HG03571 (cell line): ENCODE data around the gene SPDYC.
A peak's percentile ranks its signal among the peaks of the same experiment; 100 is the strongest.
"Not testable (repeated sequence)": the region's sequence is repeated elsewhere in the genome, so short reads cannot be mapped to it uniquely, and the experiment has no call there.

Experiments
- ATAC-seq: cut with Tn5 transposase; IDR thresholded peaks from one replicate; pipeline ENCODE4 v1.9.1; 2021; ENCODE audit not compliant: unreplicated experiment

Gene SPDYC

DNA sequence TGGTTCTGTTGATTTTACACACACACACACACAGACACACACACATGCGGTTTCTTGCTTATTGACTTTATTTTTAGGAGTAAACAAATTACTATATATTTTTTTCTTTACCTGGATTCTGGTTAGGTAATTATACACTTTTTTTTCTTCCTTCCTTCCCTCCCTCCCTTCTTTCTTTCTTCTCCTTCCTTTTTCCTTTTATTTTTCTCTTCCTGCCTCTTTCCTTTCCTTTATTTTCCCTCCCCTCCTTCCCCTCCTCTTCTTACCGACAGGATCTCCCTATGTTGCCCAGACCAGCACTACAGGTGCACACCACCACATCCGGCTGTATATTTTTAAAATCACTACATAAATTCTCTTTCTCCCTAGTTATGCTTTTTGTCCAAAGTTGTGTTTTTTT is 3.1 kb upstream of the SPDYC start:
- ATAC-seq, result no peak

DNA sequence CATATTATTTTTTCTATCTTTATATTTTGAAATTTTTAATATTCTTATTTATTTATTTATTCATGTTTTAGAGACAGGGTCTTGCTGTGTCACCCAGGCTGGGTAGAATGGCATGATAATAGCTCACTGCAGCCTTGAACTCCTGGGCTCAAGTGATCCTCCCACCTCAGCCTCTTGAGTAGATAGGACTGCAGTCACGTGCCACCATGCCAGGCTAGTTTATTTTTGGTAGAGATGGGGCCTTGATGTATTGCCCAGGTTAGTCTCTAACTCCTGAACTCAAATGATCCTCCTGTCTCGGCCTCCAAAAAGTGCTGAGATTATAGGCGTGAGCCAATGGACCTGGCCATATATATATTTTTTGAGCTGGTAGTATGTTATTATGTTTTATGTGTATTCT is 2.4 kb upstream of the SPDYC start:
- no peak for ATAC-seq

DNA sequence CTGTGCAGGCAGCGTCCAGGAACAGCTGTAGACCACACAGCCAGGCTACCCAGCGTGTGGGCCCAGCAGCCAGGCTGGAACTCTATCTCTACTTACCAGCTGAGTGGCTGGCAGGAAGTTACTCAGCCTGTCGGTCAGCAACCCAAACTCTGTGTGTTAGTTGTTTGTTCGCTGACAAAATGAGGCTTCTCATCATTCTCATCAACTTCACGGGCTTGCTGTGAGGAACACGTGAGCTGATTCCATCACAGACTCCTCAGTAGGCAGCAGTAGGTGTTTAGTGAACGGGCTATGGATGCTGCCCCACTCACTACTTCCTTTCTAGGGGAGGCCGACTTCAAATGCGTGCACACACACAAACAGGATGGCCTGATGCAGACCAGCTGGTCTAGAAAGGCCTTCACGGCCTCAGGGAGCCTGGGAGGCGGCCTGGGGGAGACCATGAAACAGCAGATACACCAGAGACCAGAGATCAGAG is 830 bp upstream of the SPDYC start:
- no peak for ATAC-seq

- no peak for ATAC-seq
These were observed 2.6 kb downstream of the SPDYC start for GRCh38 chr11:65172600-65172999.

DNA sequence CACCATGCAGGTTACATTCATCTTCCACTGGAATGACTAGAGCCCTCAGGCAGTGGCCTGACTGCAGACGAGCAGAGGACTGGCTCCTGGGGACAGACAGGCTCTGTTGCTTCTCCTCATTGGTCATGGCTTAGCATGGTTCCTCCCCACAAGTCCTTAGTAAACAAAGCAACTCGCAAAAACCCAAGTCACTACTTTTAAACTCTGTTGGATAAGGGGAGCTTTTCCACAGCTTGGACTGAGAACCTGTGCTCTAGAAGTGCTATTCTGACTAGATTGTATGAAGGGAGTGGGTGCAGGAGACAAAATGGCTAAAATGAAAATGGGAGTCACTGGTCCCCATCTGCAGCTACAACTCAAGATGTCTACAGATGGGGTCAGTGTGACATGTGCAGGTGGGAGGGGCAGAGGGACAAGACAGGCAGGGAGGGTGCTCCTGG is 4.6 kb downstream of the SPDYC start:
- not testable (repeated sequence) for ATAC-seq

GRCh38 chr11:65180877-65181568 is 11.0 kb downstream of the SPDYC start:
- ATAC-seq, result peak; percentile 60

GRCh38 chr11:65181569-65182257 is 11.7 kb downstream of the SPDYC start, which contains the start of gene CAPN1:
Gene CAPN1 (plus strand): TSS chr11:65181928. CDS start chr11:65182702, 774 bp downstream.
- ATAC-seq, result peak; percentile 29

DNA sequence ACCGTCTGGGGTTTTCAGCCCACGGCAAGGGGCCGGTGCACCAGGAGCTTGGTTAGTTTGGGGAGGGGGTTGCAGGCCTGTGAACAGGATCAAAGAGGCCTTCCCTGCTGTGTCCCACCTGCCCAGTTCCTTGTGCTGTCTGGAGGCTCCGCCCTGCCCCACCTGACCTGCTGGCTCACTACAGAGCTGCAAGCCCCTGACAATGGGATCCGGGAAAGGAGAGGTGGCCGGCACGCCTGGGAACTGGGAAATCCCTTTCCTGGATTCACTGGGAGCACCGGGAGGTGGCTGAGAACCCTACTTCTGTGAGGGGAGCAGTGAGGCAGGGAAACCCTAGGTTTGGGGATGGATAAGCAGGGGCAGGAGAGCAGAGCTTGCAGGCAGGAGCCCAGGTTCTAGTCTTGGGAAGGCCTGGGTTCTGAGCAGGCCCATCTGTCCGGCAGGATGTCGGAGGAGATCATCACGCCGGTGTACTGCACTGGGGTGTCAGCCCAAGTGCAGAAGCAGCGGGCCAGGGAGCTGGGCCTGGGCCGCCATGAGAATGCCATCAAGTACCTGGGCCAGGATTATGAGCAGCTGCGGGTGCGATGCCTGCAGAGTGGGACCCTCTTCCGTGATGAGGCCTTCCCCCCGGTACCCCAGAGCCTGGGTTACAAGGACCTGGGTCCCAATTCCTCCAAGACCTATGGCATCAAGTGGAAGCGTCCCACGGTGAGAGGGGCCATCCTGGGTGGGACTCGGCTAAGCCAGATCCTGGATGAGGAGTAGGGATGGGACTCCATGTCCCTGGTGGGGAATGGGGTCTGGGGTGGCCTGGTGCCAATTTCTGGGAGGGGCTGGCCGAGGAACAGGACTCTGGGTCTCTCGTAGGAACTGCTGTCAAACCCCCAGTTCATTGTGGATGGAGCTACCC is 12.5 kb downstream of the SPDYC start:
- no peak for ATAC-seq

- no peak for ATAC-seq
These were observed 13.3 kb downstream of the SPDYC start for GRCh38 chr11:65183201-65183891.

GRCh38 chr11:65184146-65184545 is 14.1 kb downstream of the SPDYC start:
- no peak for ATAC-seq

DNA sequence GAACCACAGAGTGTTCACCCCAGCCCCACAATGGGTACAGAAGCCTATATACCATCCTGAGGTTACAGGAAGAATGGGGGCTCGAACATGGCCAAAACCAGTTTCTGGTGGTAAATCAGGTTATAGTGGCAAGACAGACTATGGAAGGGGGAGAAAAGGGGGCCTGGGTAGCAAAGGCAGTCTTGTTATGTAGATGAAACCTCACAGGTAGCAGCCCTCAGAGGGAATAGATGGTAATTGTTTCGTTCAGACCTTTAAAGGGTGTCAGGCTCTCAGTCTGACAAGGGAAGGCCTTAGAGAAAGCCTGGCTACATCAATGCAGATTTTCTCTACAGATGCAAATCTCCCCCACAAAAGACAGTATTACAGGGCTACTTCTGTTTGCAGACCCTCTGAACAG is 15.1 kb downstream of the SPDYC start:
- ATAC-seq, result no peak

GRCh38 chr11:65185869-65186341 is 15.9 kb downstream of the SPDYC start:
- ATAC-seq, result no peak

DNA sequence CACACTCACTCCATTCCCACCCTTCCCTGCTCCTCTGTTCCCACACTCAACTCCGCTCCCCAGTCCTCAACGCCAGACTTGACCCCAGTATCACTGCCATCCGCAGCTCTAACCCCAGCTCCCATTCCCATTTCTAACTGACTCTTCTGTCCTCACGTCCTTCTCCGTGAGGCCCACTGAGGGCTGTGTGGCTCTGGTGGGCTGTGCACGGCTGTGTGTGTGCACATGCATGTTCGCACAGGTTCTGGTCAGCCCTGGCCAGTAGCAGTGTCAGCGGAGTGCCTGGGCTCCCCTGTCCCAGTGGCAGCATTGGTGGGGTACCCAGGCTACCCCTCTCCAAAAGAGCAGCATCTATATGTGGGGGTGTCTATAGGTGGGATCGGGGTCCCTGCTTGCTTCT is 16.7 kb downstream of the SPDYC start:
- no peak for ATAC-seq

DNA sequence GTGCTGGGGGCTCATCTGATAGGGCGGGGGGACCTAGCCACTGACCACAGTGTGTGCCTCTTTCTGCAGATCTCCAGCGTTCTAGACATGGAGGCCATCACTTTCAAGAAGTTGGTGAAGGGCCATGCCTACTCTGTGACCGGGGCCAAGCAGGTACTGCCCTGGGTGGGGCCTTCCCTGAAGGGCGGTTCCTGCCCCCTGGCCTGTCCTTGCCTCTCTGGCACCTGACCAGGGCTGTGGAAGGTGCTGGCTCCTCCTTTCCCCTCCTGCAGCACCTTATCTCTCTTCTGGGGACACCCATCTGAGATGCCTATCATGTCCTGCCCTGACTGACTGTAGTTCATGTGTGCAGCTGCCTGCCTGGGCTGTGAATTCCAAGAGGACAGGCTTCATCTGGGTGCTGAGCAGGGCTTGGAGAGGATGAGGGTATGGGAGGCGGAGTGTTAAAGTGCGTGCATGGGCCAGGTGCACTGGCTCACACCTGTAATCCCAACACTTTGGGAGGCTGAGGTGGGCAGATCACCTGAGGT is 17.2 kb downstream of the SPDYC start:
- ATAC-seq, result no peak

GRCh38 chr11:65187971-65188461 is 18.0 kb downstream of the SPDYC start:
- no peak for ATAC-seq

GRCh38 chr11:65188486-65188885 is 18.5 kb downstream of the SPDYC start:
- no peak for ATAC-seq

DNA sequence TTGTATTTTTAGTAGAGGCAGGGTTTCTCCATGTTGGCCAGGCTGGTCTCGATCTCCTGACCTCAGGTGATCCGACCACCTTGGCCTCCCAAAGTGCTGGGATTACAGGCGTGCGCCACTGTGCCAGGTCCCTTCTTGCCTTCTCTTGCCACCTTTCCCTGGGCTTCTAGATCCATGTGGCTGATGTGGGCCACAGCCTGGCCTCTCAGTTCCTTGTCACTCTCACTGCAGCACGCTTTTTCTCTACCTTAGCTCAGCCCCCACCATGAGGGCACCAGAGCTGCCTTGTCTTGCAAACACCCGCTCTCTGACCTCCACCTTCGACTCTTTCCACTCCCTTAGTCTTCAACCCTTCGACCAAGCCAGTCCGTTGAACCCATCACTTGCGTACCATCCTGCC is 19.2 kb downstream of the SPDYC start:
- ATAC-seq, result no peak

DNA sequence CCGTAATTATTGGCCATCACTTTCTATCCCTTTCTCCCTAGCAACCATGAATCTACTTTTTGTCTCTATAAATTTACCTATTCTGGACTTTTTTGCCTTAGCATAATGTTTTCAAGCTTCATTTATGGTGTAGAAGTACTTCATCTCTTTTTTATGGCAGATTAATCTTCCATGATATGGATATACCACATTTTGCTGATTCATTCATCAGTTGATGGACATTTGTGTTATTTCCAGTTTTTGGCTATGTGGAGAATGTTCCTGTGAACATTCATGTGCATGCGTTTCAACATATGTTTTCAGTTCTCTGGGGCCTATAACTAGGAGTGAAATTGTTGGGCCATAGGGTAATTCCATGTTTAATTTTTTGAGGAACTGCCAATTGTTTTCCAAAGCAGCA is 24.5 kb downstream of the SPDYC start:
- no peak for ATAC-seq

- no peak for ATAC-seq
These were observed 34.1 kb downstream of the SPDYC start for GRCh38 chr11:65204143-65204542.
